Measurements from ENCODE around the gene HDAC7. TPM values are rescaled to one million over a fixed set of nuclear protein-coding genes. Genes with fewer than 3 reads are reported as not detected.

Gene HDAC7
- total and polyA plus RNA-seq, 12 donors, result 26.9 to 75.6 (median 40.3) TPM

DNA sequence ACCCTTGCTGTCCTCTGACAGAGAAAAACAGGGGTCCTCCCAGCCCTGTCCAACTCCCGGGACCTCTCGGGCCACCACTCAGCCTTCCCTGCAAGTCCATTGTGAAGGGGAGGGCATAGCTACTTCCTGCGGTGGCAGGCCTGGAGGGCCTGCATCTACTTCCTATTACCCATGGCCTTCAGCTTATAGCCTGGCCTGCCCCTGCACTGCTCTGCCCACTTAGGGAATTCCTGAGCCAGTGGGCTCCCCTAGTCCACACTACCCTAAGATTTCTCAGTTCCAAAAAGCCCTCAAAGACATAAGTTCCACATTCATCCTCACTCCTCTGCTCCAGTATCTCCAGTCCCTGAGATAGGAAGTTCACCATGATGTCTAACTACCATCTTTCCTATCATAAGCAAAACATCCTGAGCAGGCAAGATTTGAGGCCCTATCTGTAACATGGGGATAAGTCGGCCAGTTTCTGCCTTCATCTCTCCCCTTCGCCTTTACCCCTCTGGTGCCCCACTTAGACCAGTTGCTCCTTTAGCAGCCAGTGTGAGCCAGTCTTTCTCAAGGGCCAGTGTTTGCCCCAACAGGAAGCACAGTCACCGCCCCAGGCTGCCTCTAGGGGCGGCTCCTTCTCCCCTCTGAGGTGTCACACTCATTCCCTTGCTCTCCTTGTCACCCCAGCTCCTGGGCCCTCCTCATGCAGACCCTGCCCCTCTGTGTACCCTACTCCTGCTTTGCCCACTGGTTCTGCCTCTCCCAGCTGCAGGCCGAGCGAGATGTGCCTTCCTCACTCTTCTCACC lies 10.9 kb downstream of the HDAC7 start:
- TF ChIP-seq CTCF (IDR thresholded peaks at IDR 0.05), result peak in 1 of 9 donors; percentile 17
- H3K4me1 ChIP-seq, result peaks cover 66 to 100% (median 99%) of the 10 kb centered on the region in 9 donors
- 48 to 65% methylated on average over 9 of the region's 9 CpGs for WGBS, 2 donors
- intact Hi-C loops (cut with DNase I), result no loop called here
- peaks cover 0 to 27% (median 0%) of the 10 kb centered on the region in 9 donors for H3K36me3 ChIP-seq
- peak overlapping the region; percentile 73 to 100 (median 98) for H3K27ac ChIP-seq
- ATAC-seq (no peak), DNase-seq (peak in 1 of 2 donors; percentile 24)
- H3K9me3 ChIP-seq, result no peaks in the 10 kb centered on the region
- peak overlapping the region in 7 of 10 donors; percentile 0 to 26 (median 14) for H3K4me3 ChIP-seq
- H3K27me3 ChIP-seq, result no peaks in the 10 kb centered on the region

DNA sequence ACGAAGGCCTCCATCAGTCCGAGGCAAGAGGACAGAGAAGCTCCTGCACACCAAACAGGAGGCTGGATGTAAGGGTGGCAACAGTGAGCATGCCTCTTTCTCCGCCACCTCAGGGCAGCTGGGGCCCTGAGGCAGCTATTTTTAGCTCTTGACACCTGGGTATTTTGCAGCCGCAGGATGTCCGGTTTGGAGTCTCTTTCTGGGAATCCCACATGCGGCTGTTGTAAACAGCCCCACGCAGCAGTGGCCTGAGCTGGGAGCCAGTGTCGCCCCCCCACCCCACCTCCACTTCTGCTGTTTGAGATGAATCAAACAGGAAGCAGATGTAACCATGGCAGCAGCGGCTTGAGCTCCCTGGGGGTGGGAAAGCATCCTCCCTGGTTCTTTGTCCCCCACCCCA lies 11.7 kb downstream of the HDAC7 start:
- intact Hi-C loops (cut with DNase I), result no loop called here
- DNase-seq (peak; percentile 52 to 76), ATAC-seq (peak in 7 of 8 donors; percentile 4 to 48 (median 39))
- WGBS, 2 donors, result 8% methylated on average over 9 of the region's 9 CpGs
- Histone ChIP-seq H3K27ac (peak overlapping the region; percentile 73 to 100 (median 98)), H3K4me1 (peaks cover 67 to 100% (median 99%) of the 10 kb centered on the region in 9 donors), H3K4me3 (peak overlapping the region in 6 of 10 donors; percentile 1 to 26 (median 19)), H3K36me3 (peaks cover 0 to 28% (median 0%) of the 10 kb centered on the region in 9 donors), H3K9me3 (no peaks in the 10 kb centered on the region), H3K27me3 (no peaks in the 10 kb centered on the region)
- TF ChIP-seq CTCF (IDR thresholded peaks at IDR 0.05), result no peak

DNA sequence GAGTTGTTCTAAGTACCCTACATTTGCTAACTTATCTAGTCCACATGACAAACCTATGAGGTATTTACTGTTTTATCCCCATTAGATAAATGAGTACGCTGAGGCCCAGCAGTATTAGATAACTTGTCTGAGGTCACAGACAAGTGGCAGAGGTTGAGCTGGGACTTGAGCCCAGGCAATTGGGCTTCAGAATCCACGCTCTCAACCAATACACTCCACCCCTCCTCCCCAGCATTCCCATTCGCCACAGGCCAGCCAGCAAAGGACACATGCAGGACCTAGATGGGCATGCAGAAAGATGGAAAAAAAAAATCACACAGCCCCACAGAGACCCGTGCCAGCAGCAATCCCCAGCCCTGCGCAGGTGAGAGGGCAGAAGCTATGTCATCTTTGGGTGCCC lies 12.4 kb downstream of the HDAC7 start:
- H3K27me3 ChIP-seq, result no peaks in the 10 kb centered on the region
- H3K27ac ChIP-seq, result peak overlapping the region; percentile 73 to 100 (median 98)
- H3K36me3 ChIP-seq, result peaks cover 0 to 28% (median 0%) of the 10 kb centered on the region in 9 donors
- H3K4me1 ChIP-seq, result peaks cover 69 to 100% (median 100%) of the 10 kb centered on the region in 9 donors
- DNase-seq (peak in 1 of 2 donors; percentile 54), ATAC-seq (peak; percentile 16 to 69 (median 43))
- no peak for TF ChIP-seq CTCF (IDR thresholded peaks at IDR 0.05)
- 28 to 34% methylated on average over 5 of the region's 5 CpGs for WGBS, 2 donors
- peak overlapping the region in 2 of 10 donors; percentile 24 to 26 for H3K4me3 ChIP-seq
- no peaks in the 10 kb centered on the region for H3K9me3 ChIP-seq
- intact Hi-C loops (cut with DNase I), result no loop called here

GRCh38 chr12:47805417-47805816 lies 14.3 kb downstream of the HDAC7 start:
- WGBS, 2 donors, result 24 to 31% methylated on average over 2 of the region's 2 CpGs
- intact Hi-C loops (cut with DNase I), result no loop called here
- ATAC-seq (no peak), DNase-seq (peak in 1 of 2 donors; percentile 0)
- H3K27me3 ChIP-seq, result no peaks in the 10 kb centered on the region
- peaks cover 71 to 100% (median 100%) of the 10 kb centered on the region in 9 donors for H3K4me1 ChIP-seq
- no peak overlapping the region for H3K4me3 ChIP-seq
- peaks cover 0 to 33% (median 1%) of the 10 kb centered on the region in 9 donors for H3K36me3 ChIP-seq
- no peaks in the 10 kb centered on the region for H3K9me3 ChIP-seq
- peak overlapping the region in 9 of 10 donors; percentile 7 to 99 (median 88) for H3K27ac ChIP-seq
- TF ChIP-seq CTCF (IDR thresholded peaks at IDR 0.05), result no peak
